ENCODE results near the gene KCNQ1OT1. TPM values are rescaled to one million over a fixed set of nuclear protein-coding genes. Genes with fewer than 3 reads are reported as not detected.

The KCNQ1OT1 gene
- total and polyA plus RNA-seq, 2 of the 4 experiments (the other 2 are of a cell fraction): 0.14 to 2.0 TPM

- TF ChIP-seq SMC3 (IDR thresholded peaks at IDR 0.05; ENCODE audit: low read depth, low read length) (no peak), NFE2L2 (IDR thresholded peaks at IDR 0.05; ENCODE audit: low read depth, low read length) (no peak), MAFK (IDR thresholded peaks at IDR 0.05; ENCODE audit: low read depth, low read length) (peak; percentile 83)
Measured at GRCh38 chr11:2595204-2595603, 104.6 kb downstream of the KCNQ1OT1 start.

More at GRCh38 chr11:2595204-2595603, 104.6 kb downstream of the KCNQ1OT1 start:
- Histone ChIP-seq H3K36me3 (ENCODE audit: control insufficient read depth, insufficient read depth, low read length) (no peaks in the 10 kb centered on the region), H4K8ac (ENCODE audit: low read depth in 2 of 2, low read length in 2 of 2) (no peak overlapping the region), H2AFZ (replicated peaks; ENCODE audit: low read length, poor library complexity) (no peak overlapping the region), H3K27ac (ENCODE audit: insufficient read depth, low read length) (no peak overlapping the region), H3K4me3 (ENCODE audit: insufficient read depth, low read depth, low read length) (no peak overlapping the region), H2BK15ac (ENCODE audit: low read depth, low read length) (no peak overlapping the region), H3K23ac (ENCODE audit: low read depth, low read length) (no peak overlapping the region), H3K56ac (ENCODE audit: extremely low read depth, insufficient read depth, low read length) (no peak overlapping the region), H4K20me1 (ENCODE audit: insufficient read depth, low read length) (no peaks in the 10 kb centered on the region), H3K4me2 (ENCODE audit: low read depth, low read length) (no peak overlapping the region), H3K14ac (replicated peaks; ENCODE audit: low read depth, low read length) (no peak overlapping the region), H2AK9ac (replicated peaks; ENCODE audit: low read depth, low read length, poor library complexity) (no peak overlapping the region), H2BK120ac (ENCODE audit: low read depth, low read length) (no peak overlapping the region), H3K18ac (ENCODE audit: low read depth, low read length) (no peak overlapping the region), H3K9me1 (ENCODE audit: insufficient read depth, low read length) (no peaks in the 10 kb centered on the region), H2BK5ac (ENCODE audit: low read depth, low read length, poor library complexity, severe bottlenecking) (no peak overlapping the region), H3K27me3 (ENCODE audit: control insufficient read depth, insufficient read depth, low read length) (peaks cover 22% of the 10 kb centered on the region; the same call in 1 of the 2 replicates), H3K79me1 (ENCODE audit: low read depth in 1 of 2, low read length in 2 of 2) (no peaks in the 10 kb centered on the region), H4K5ac (ENCODE audit: low read depth, low read length) (no peak overlapping the region), H2AK5ac (ENCODE audit: low read depth, low read length) (no peak overlapping the region), H3K9me3 (ENCODE audit: control insufficient read depth, insufficient read depth, low read length) (peaks cover 9% of the 10 kb centered on the region), H3K4ac (ENCODE audit: low read depth, low read length) (no peak overlapping the region), H2BK20ac (ENCODE audit: low read depth, low read length) (no peak overlapping the region), H4K91ac (ENCODE audit: insufficient read depth, low read depth, low read length) (no peak overlapping the region), H3K9ac (ENCODE audit: low read depth, low read length) (no peak overlapping the region), H3K4me1 (ENCODE audit: control insufficient read depth, insufficient read depth, low read length) (no peaks in the 10 kb centered on the region)
- in situ Hi-C loops (cut with MboI; ENCODE audit: low sequenced_read_pairs): no loop called here
- no peak for DNase-seq
- no CpG with 5 or more reads among the region's 3 CpGs for WGBS, 2 experiments (ENCODE audit: extremely low coverage in 2 of 2, insufficient read length in 1 of 2)
- CTCF ChIA-PET: no interaction called here
- dilution Hi-C loops (cut with HindIII; ENCODE audit: low sequenced_read_pairs, unreplicated experiment): no loop called here
- POLR2A ChIA-PET (ENCODE audit: unreplicated experiment): no interaction called here
- intact Hi-C loops (cut with micrococcal nuclease): no loop called here
- BruUV-seq (replicated peaks): no TSS peak
- no peak for ATAC-seq (ENCODE audit: low read depth)
